CD4-positive, alpha-beta T cell (primary cell): ENCODE results near the gene EXT2. TPM values are rescaled to one million over a fixed set of nuclear protein-coding genes. Genes with fewer than 3 reads are reported as not detected.

Source experiments
- ATAC-seq: fragments of 200-7000 bp; cut with Tn5 transposase; one replicate; pipeline ENCODE4 v1.10.0; 2022; ENCODE audit warnings: mild to moderate bottlenecking; ENCODE audit not compliant: poor library complexity
- CTCF ChIA-PET: fragments of 350-600 bp; sonication (Branson Sonifier 250); formaldehyde crosslinking; loops from one replicate; lab custom pipeline; 2021; ENCODE audit warnings: antibody characterized with exemption, inconsistent platforms; lab: Charles Lee
- POLR2A ChIA-PET: fragments of 350-600 bp; sonication (Branson Sonifier 250); formaldehyde crosslinking; loops from one replicate; lab custom pipeline; 2021; ENCODE audit warnings: antibody characterized with exemption, inconsistent platforms; lab: Charles Lee
- DNase-seq, 14 experiments: peaks; one replicate each; pipeline ENCODE4 v3.0.0-alpha.2; 2013 to 2020; ENCODE audit warnings: mixed read lengths in 2 of 14
- H3K27ac ChIP-seq, 2 donors: one replicate each; pipeline versions ENCODE4 v1.5.1 to v1.7.0; 2013; ENCODE audit warnings: low read length in 2 of 2, low read depth in 1 of 2, mild to moderate bottlenecking in 1 of 2
- H3K27me3 ChIP-seq, 2 experiments: 1 replicate in 1 of 2; 2 replicates in 1 of 2; pipeline versions ENCODE4 v1.6.1 to v1.7.0; 2013; ENCODE audit warnings: low read length in 2 of 2, control low read depth in 1 of 2, mild to moderate bottlenecking in 1 of 2, moderate library complexity in 1 of 2; ENCODE audit not compliant: insufficient read depth in 2 of 2, control insufficient read depth in 1 of 2
- H3K36me3 ChIP-seq: one replicate; pipeline ENCODE4 v1.6.1; 2013; ENCODE audit warnings: low read length, control low read depth; ENCODE audit not compliant: insufficient read depth
- H3K4me1 ChIP-seq: one replicate; pipeline ENCODE4 v1.6.1; 2013; ENCODE audit warnings: low read length, control low read depth; ENCODE audit not compliant: insufficient read depth
- H3K4me3 ChIP-seq: one replicate; pipeline ENCODE4 v1.5.1; 2013; ENCODE audit warnings: mild to moderate bottlenecking, low read length, moderate library complexity
- H3K9me3 ChIP-seq, 2 experiments: 1 replicate in 1 of 2; 2 replicates in 1 of 2; pipeline versions ENCODE4 v1.6.1 to v1.7.0; 2013; ENCODE audit warnings: low read length in 2 of 2, mild to moderate bottlenecking in 2 of 2, control low read depth in 1 of 2, moderate library complexity in 1 of 2; ENCODE audit not compliant: control insufficient read depth in 1 of 2, insufficient read depth in 1 of 2
- H3K27ac Mint-ChIP-seq: one replicate; pipeline ENCODE4 v1.8.0; 2020; ENCODE audit warnings: mixed read lengths
- H3K27me3 Mint-ChIP-seq: one replicate; pipeline ENCODE4 v1.8.0; 2021; ENCODE audit warnings: mixed read lengths
- H3K36me3 Mint-ChIP-seq: one replicate; pipeline ENCODE4 v1.8.0; 2021; ENCODE audit warnings: low read depth, mixed read lengths
- H3K4me1 Mint-ChIP-seq: one replicate; pipeline ENCODE4 v1.8.0; 2021; ENCODE audit warnings: low read depth, mixed read lengths
- H3K4me3 Mint-ChIP-seq: one replicate; pipeline ENCODE4 v1.8.0; 2020; ENCODE audit warnings: mild to moderate bottlenecking, mixed read lengths
- H3K9me3 Mint-ChIP-seq: one replicate; pipeline ENCODE4 v1.8.0; 2020; ENCODE audit warnings: mixed read lengths
- CTCF ChIP-seq: fragments of 200-600 bp; IDR thresholded peaks from one replicate; pipeline ENCODE4 v1.8.0; 2022; ENCODE audit warnings: antibody characterized with exemption, mild to moderate bottlenecking
- intact Hi-C, 2 experiments: fragments of 100-400 bp; cut with DNase I in 1 of 2; cut with micrococcal nuclease in 1 of 2; formaldehyde crosslinking; loops; one replicate each; pipeline versions ENCODE4 v1.15.1 to v1.9.0; 2023 to 2025; cut with DNase I, micrococcal nuclease
- total RNA-seq, 174 experiments: library from RNA in 2 of 174; stranded (reverse) in 2 of 174; gene quantifications; one replicate each; pipeline ENCODE4 v1.2.3 and lab custom pipeline; 2021 to 2026

Gene EXT2
- total RNA-seq, 2 experiments from 2014 or later = 17.1 to 17.5 TPM

DNA sequence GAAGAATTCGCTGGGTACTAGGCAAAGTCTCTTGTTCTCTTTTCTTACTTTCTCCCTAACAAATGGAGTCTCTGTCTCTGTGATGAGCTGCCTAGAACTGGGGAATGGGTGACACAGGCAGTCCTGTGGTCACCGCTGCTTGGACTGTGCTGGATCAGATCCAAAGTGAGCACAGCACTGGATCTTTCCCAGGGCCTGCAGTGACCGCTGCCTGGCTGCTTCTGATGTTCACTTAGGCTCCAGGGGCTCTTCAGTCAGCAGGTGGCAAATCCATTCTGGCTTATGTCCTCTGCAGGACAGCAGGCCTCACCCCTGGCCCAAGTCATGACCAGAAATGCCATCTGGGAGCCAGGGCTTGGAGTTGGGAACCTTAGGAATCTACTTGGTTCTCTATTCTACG is 61.5 kb downstream of the EXT2 start:
- Mint-ChIP-seq H3K27me3 (no peaks in the 10 kb centered on the region), H3K4me1 (peaks cover 24% of the 10 kb centered on the region), H3K9me3 (peaks cover 3% of the 10 kb centered on the region), H3K36me3 (peaks cover 81% of the 10 kb centered on the region), H3K4me3 (no peak overlapping the region), H3K27ac (no peak overlapping the region)
- Histone ChIP-seq H3K36me3 (no peaks in the 10 kb centered on the region), H3K27me3 (no peaks in the 10 kb centered on the region), H3K4me3 (no peak overlapping the region), H3K9me3 (peaks cover 0 to 10% of the 10 kb centered on the region in 2 experiments), H3K4me1 (no peaks in the 10 kb centered on the region), H3K27ac (no peak overlapping the region)
- TF ChIP-seq CTCF = no peak
- ChIA-PET CTCF (no interaction called here), POLR2A (no interaction called here)
- intact Hi-C loops = no loop called here
- DNase-seq = no peak
- no peak for ATAC-seq

GRCh38 chr11:44158384-44158783 is 62.9 kb downstream of the EXT2 start:
- peaks cover 69% of the 10 kb centered on the region for H3K36me3 Mint-ChIP-seq

GRCh38 chr11:44159848-44160721 is 64.6 kb downstream of the EXT2 start:
- no peaks in the 10 kb centered on the region for H3K36me3 ChIP-seq
- H3K27ac ChIP-seq = no peak overlapping the region
- CTCF ChIA-PET = no interaction called here
- H3K4me3 Mint-ChIP-seq = no peak overlapping the region
- intact Hi-C loops = no loop called here
- no peak for ATAC-seq
- no peaks in the 10 kb centered on the region for H3K27me3 Mint-ChIP-seq
- peaks cover 54% of the 10 kb centered on the region for H3K36me3 Mint-ChIP-seq
- H3K4me1 ChIP-seq = no peaks in the 10 kb centered on the region
- POLR2A ChIA-PET = no interaction called here
- no peak for TF ChIP-seq CTCF
- H3K9me3 Mint-ChIP-seq = no peaks in the 10 kb centered on the region
- H3K27ac Mint-ChIP-seq = no peak overlapping the region
- peaks cover 0 to 10% of the 10 kb centered on the region in 2 experiments for H3K9me3 ChIP-seq
- H3K4me3 ChIP-seq = no peak overlapping the region
- H3K27me3 ChIP-seq = no peaks in the 10 kb centered on the region
- DNase-seq = no peak
- H3K4me1 Mint-ChIP-seq = peaks cover 16% of the 10 kb centered on the region

More at GRCh38 chr11:44158384-44158783, 62.9 kb downstream of the EXT2 start:
- Histone ChIP-seq H3K4me3 (no peak overlapping the region), H3K4me1 (no peaks in the 10 kb centered on the region), H3K36me3 (no peaks in the 10 kb centered on the region), H3K9me3 (peaks cover 0 to 10% of the 10 kb centered on the region in 2 experiments), H3K27ac (no peak overlapping the region), H3K27me3 (no peaks in the 10 kb centered on the region)
- Mint-ChIP-seq H3K4me1 (peaks cover 24% of the 10 kb centered on the region), H3K4me3 (no peak overlapping the region), H3K27ac (no peak overlapping the region), H3K27me3 (no peaks in the 10 kb centered on the region), H3K9me3 (no peaks in the 10 kb centered on the region)
- DNase-seq = no peak
- ChIA-PET POLR2A (no interaction called here), CTCF (no interaction called here)
- ATAC-seq = no peak
- TF ChIP-seq CTCF = no peak
- intact Hi-C loops = no loop called here
